ENCODE data around the gene POTEF.
"Not testable (repeated sequence)": the region's sequence is repeated elsewhere in the genome, so short reads cannot be mapped to it uniquely, and the experiment has no call there.

DNA sequence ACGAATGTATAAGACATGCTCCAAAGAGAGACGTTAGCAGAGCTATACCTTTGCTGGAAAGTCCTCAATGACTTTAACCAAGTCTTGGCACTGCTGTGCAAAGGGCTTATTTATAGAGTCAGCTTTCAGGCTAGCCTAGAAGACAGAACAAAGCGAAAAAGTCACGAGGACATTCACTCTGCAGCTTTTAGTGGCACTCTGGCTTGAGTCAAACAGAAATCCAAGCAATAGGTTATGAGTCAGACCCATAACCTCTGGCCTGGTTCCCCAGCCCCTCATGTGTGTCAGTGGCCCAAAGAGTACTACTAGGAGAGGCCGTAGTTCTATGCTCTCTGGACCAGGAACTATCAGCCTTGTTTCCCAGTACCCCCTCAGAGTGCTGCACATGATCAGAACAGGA is 45.8 kb upstream of the POTEF start:
- TF ChIP-seq, protein P1, sequence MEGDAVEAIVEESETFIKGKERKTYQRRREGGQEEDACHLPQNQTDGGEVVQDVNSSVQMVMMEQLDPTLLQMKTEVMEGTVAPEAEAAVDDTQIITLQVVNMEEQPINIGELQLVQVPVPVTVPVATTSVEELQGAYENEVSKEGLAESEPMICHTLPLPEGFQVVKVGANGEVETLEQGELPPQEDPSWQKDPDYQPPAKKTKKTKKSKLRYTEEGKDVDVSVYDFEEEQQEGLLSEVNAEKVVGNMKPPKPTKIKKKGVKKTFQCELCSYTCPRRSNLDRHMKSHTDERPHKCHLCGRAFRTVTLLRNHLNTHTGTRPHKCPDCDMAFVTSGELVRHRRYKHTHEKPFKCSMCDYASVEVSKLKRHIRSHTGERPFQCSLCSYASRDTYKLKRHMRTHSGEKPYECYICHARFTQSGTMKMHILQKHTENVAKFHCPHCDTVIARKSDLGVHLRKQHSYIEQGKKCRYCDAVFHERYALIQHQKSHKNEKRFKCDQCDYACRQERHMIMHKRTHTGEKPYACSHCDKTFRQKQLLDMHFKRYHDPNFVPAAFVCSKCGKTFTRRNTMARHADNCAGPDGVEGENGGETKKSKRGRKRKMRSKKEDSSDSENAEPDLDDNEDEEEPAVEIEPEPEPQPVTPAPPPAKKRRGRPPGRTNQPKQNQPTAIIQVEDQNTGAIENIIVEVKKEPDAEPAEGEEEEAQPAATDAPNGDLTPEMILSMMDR (conservative IDR thresholded peaks at IDR 0.05 in 1 of 2, IDR thresholded peaks at IDR 0.05 in 1 of 2; ENCODE audit: extremely low read depth in 1 of 2, insufficient read depth in 1 of 2, low read depth in 1 of 2, low read length in 2 of 2) = not testable (repeated sequence)
- not testable (repeated sequence) for TF ChIP-seq EZH2 (IDR thresholded peaks at IDR 0.05; ENCODE audit: borderline replicate concordance, low read length)
